GM11168 (cell line): ENCODE measurements around the gene MELTF.

ENCODE experiments used
- in situ Hi-C: fragments of 300-500 bp; cut with MboI; formaldehyde crosslinking; loops from one replicate; pipeline ENCODE4 v1.12.0; 2022; ENCODE audit warnings: low sequenced_read_pairs; ENCODE audit not compliant: unreplicated experiment

The MELTF gene

GRCh38 chr3:196997311-196997710, 32.3 kb downstream of the MELTF start:
- in situ Hi-C loops = loop anchor here (25.0 kb wide), 1 partner anchor 515 kb away; no protein-coding TSS in a partner anchor

GRCh38 chr3:196996454-196997265, 33.0 kb downstream of the MELTF start:
- in situ Hi-C loops = loop anchor here (25.0 kb wide), 1 partner anchor 516 kb away; no protein-coding TSS in a partner anchor

- in situ Hi-C loops = loop anchor here (25.0 kb wide), 1 partner anchor 516 kb away; no protein-coding TSS in a partner anchor
Observed at GRCh38 chr3:196995646-196996355, 33.8 kb downstream of the MELTF start.

GRCh38 chr3:196995027-196995426, 34.6 kb downstream of the MELTF start:
- in situ Hi-C loops = loop anchor here (25.0 kb wide), 1 partner anchor 517 kb away; no protein-coding TSS in a partner anchor

- in situ Hi-C loops = loop anchor here (25.0 kb wide), 1 partner anchor 518 kb away; no protein-coding TSS in a partner anchor
Observed at GRCh38 chr3:196994056-196994455, 35.6 kb downstream of the MELTF start.

GRCh38 chr3:196992461-196993065, 37.1 kb downstream of the MELTF start:
- in situ Hi-C loops = loop anchor here (25.0 kb wide), 1 partner anchor 520 kb away; no protein-coding TSS in a partner anchor

- in situ Hi-C loops = loop anchor here (25.0 kb wide), 1 partner anchor 520 kb away; no protein-coding TSS in a partner anchor
Observed at GRCh38 chr3:196991581-196992460, 37.8 kb downstream of the MELTF start.

GRCh38 chr3:196990601-196991007, 39.0 kb downstream of the MELTF start:
- in situ Hi-C loops = loop anchor here (25.0 kb wide), 1 partner anchor 522 kb away; no protein-coding TSS in a partner anchor

- in situ Hi-C loops = loop anchor here (25.0 kb wide), 1 partner anchor 523 kb away; no protein-coding TSS in a partner anchor
Observed at GRCh38 chr3:196989721-196990262, 39.8 kb downstream of the MELTF start.

GRCh38 chr3:196988241-196989029, 41.2 kb downstream of the MELTF start:
- in situ Hi-C loops = loop anchor here (25.0 kb wide), 1 partner anchor 524 kb away; no protein-coding TSS in a partner anchor

GRCh38 chr3:196987022-196987421, 42.6 kb downstream of the MELTF start:
- in situ Hi-C loops = loop anchor here (25.0 kb wide), 1 partner anchor 525 kb away; no protein-coding TSS in a partner anchor

- in situ Hi-C loops = loop anchor here (25.0 kb wide), 1 partner anchor 526 kb away; no protein-coding TSS in a partner anchor
Observed at GRCh38 chr3:196985954-196986885, 43.4 kb downstream of the MELTF start.

GRCh38 chr3:196985298-196985697, 44.3 kb downstream of the MELTF start:
- in situ Hi-C loops = loop anchor here (25.0 kb wide), 1 partner anchor 527 kb away; no protein-coding TSS in a partner anchor

- in situ Hi-C loops = loop anchor here (25.0 kb wide), 1 partner anchor 529 kb away; no protein-coding TSS in a partner anchor
Observed at GRCh38 chr3:196983186-196983585, 46.4 kb downstream of the MELTF start.

GRCh38 chr3:196981657-196982056, 48.0 kb downstream of the MELTF start:
- in situ Hi-C loops = loop anchor here (25.0 kb wide), 1 partner anchor 531 kb away; no protein-coding TSS in a partner anchor

GRCh38 chr3:196979545-196979944, 50.1 kb downstream of the MELTF start:
- in situ Hi-C loops = loop anchor here (25.0 kb wide), 1 partner anchor 533 kb away; no protein-coding TSS in a partner anchor

- in situ Hi-C loops = loop anchor here (25.0 kb wide), 1 partner anchor 535 kb away; no protein-coding TSS in a partner anchor
Observed at GRCh38 chr3:196976941-196977340, 52.7 kb downstream of the MELTF start.
